HepG2 (cell line): ENCODE data around the gene CDK13. TPM values are rescaled to one million over a fixed set of nuclear protein-coding genes. Genes with fewer than 3 reads are reported as not detected.

Experiments
- ATAC-seq: fragments of 200-7000 bp; cut with Tn5 transposase; 3 replicates; pipeline ENCODE4 v1.9.1; 2020; ENCODE audit warnings: mild to moderate bottlenecking, moderate library complexity
- BruUV-seq: library from RNA; stranded (reverse); fragments of 400-500 nt; replicated peaks from 2 replicates; lab custom pipeline; 2021; lab: Mats Ljungman, UMichigan
- CTCF ChIA-PET: fragments of 300-600 bp; formaldehyde crosslinking; extraction: SDS; loops from one replicate; lab custom pipeline; 2021; ENCODE audit warnings: low total read pairs, inconsistent platforms, low intra/inter-chr PET ratio; lab: Yijun Ruan, JAX
- POLR2A ChIA-PET: fragments of 350-600 bp; sonication (Branson Sonifier 250); formaldehyde crosslinking; loops from one replicate; lab custom pipeline; 2020; ENCODE audit warnings: antibody characterized with exemption, inconsistent platforms; lab: Yijun Ruan, JAX
- DNase-seq: peaks from one replicate; pipeline ENCODE4 v3.0.0-alpha.2; 2015; ENCODE audit warnings: low spot score
- FAIRE-seq: peaks from 3 replicates; lab custom pipeline; 2011; peaks lifted over from hg19 to GRCh38; lab: Jason Lieb, UNC
- H2AFZ ChIP-seq: one replicate; pipeline ENCODE4 v1.6.1; 2011; ENCODE audit warnings: low read length, inconsistent platforms
- H3K27ac ChIP-seq: fragments of 300-600 bp; 3 replicates; pipeline ENCODE4 v1.8.0; 2011; ENCODE audit warnings: mixed run types, mild to moderate bottlenecking, mixed read lengths, low read length, inconsistent platforms; ENCODE audit not compliant: insufficient read depth; ENCODE audit errors: extremely low read length
- H3K27me3 ChIP-seq, 2 experiments: fragments of 200-600 bp in 1 of 2; 2 replicates in 1 of 2; 3 replicates in 1 of 2; pipeline versions ENCODE4 v1.6.0 to v1.8.0; 2011; ENCODE audit warnings: low read length in 2 of 2, mild to moderate bottlenecking in 2 of 2, moderate library complexity in 2 of 2, inconsistent platforms in 1 of 2; ENCODE audit not compliant: insufficient read depth in 2 of 2, control insufficient read depth in 1 of 2
- H3K36me3 ChIP-seq, 2 experiments: fragments of 200-600 bp in 1 of 2; replicated peaks in 1 of 2; 2 replicates in 1 of 2; 3 replicates in 1 of 2; pipeline versions ENCODE4 v1.5.1 to v1.8.0; 2011; ENCODE audit warnings: low read length in 2 of 2, inconsistent platforms in 1 of 2; ENCODE audit not compliant: insufficient read depth in 2 of 2, control insufficient read depth in 1 of 2
- H3K4me1 ChIP-seq: 2 replicates; pipeline ENCODE4 v1.5.1; 2012; ENCODE audit warnings: low read length, inconsistent platforms; ENCODE audit not compliant: insufficient read depth
- H3K4me2 ChIP-seq: 2 replicates; pipeline ENCODE4 v1.6.0; 2011; ENCODE audit warnings: low read depth, low read length, inconsistent platforms
- H3K4me3 ChIP-seq, 3 experiments: fragments of 200-600 bp in 1 of 3; sonication (generic), shearing (Covaris generic) in 1 of 3; replicated peaks in 1 of 3; 2 replicates each; pipeline ENCODE4 v1.5.1; 2011 to 2016; ENCODE audit warnings: low read length in 3 of 3, inconsistent platforms in 2 of 3, low read depth in 2 of 3, mild to moderate bottlenecking in 2 of 3, control low read depth in 1 of 3, mixed read lengths in 1 of 3; ENCODE audit not compliant: insufficient read depth in 1 of 3
- H3K79me2 ChIP-seq: one replicate; pipeline ENCODE4 v1.6.1; 2011; ENCODE audit warnings: low read length, inconsistent platforms; ENCODE audit not compliant: insufficient read depth
- H3K9ac ChIP-seq: 2 replicates; pipeline ENCODE4 v1.6.0; 2011; ENCODE audit warnings: mild to moderate bottlenecking, low read depth, low read length, inconsistent platforms; ENCODE audit not compliant: insufficient read depth
- H3K9me3 ChIP-seq: 2 replicates; pipeline ENCODE4 v1.5.1; 2012; ENCODE audit warnings: mild to moderate bottlenecking, low read length
- H4K20me1 ChIP-seq: 2 replicates; pipeline ENCODE4 v1.6.0; 2011; ENCODE audit warnings: inconsistent platforms, mild to moderate bottlenecking, low read length, moderate library complexity; ENCODE audit not compliant: insufficient read depth
- FOXP1 ChIP-seq, 2 experiments: fragments of 450-650 bp in 1 of 2; IDR thresholded peaks; 2 replicates each; pipeline ENCODE4 v1.6.1; 2017 to 2018; ENCODE audit warnings: antibody characterized with exemption in 1 of 2
- GATAD2A ChIP-seq: IDR thresholded peaks from 2 replicates; pipeline ENCODE4 v1.6.1; 2016
- ISL2 ChIP-seq: sonication (generic); formaldehyde crosslinking; IDR thresholded peaks from 2 replicates; pipeline ENCODE4 v1.5.0; 2020; ENCODE audit warnings: missing genetic modification reagents
- PTBP1 ChIP-seq: fragments of 200-400 bp; formaldehyde crosslinking; IDR thresholded peaks from 2 replicates; pipeline ENCODE4 v1.6.1; 2018; ENCODE audit warnings: low read length, low read depth; ENCODE audit not compliant: poor library complexity, severe bottlenecking
- SAP130 ChIP-seq: IDR thresholded peaks from 2 replicates; pipeline ENCODE4 v1.6.1; 2016; ENCODE audit warnings: low read depth
- SOX13 ChIP-seq, 3 experiments: fragments of 450-650 bp in 1 of 3; sonication (generic) in 1 of 3; formaldehyde crosslinking in 1 of 3; IDR thresholded peaks in 2 of 3; conservative IDR thresholded peaks in 1 of 3; 2 replicates each; pipeline versions ENCODE4 v1.5.0 to v1.6.1; 2016 to 2020; ENCODE audit warnings: antibody characterized with exemption in 1 of 3, mild to moderate bottlenecking in 1 of 3, missing compliant biosample characterization in 1 of 3, missing genetic modification reagents in 1 of 3, moderate library complexity in 1 of 3
- SRSF9 ChIP-seq: fragments of 200-400 bp; formaldehyde crosslinking; IDR thresholded peaks from 2 replicates; pipeline ENCODE4 v1.6.1; 2018; ENCODE audit warnings: borderline replicate concordance, mild to moderate bottlenecking, low read depth, low read length; ENCODE audit not compliant: insufficient read depth, poor library complexity, severe bottlenecking
- TCF7 ChIP-seq: sonication (generic); IDR thresholded peaks from 2 replicates; pipeline ENCODE4 v1.6.1; 2016; ENCODE audit warnings: antibody characterized with exemption, low read depth
- ZMAT3 ChIP-seq: sonication (generic); formaldehyde crosslinking; conservative IDR thresholded peaks from 2 replicates; pipeline ENCODE4 v1.7.0; 2021; ENCODE audit warnings: missing genetic modification reagents
- ZNF143 ChIP-seq: sonication (generic); formaldehyde crosslinking; IDR thresholded peaks from 2 replicates; pipeline ENCODE4 v1.4.0; 2020; ENCODE audit warnings: missing genetic modification reagents
- ZNF263 ChIP-seq: sonication (generic); formaldehyde crosslinking; IDR thresholded peaks from 2 replicates; pipeline ENCODE4 v1.4.0; 2020; ENCODE audit warnings: missing genetic modification reagents
- ZNF850 ChIP-seq: sonication (generic); formaldehyde crosslinking; conservative IDR thresholded peaks from 2 replicates; pipeline ENCODE4 v1.9.0; 2021; ENCODE audit warnings: mild to moderate bottlenecking, missing genetic modification reagents
- in situ Hi-C: cut with HindIII; loops from 2 replicates; pipeline ENCODE4 v1.10.0; 2017; ENCODE audit warnings: low pct_unique_long_range_greater_than_20kb; ENCODE audit not compliant: extremely low pct_ligation_motif_present
- intact Hi-C: fragments of 100-400 bp; cut with micrococcal nuclease; formaldehyde crosslinking; loops from one replicate; pipeline ENCODE4 v1.10.0; 2022; ENCODE audit not compliant: unreplicated experiment
- polyA plus RNA-seq, 8 experiments: library from polyadenylated mRNA; depleted of rRNA in 3 of 8; stranded (reverse) in 7 of 8; unstranded in 1 of 8; fragments of >200 nt; fragmentation: Illumina TruSeq in 4 of 8; extraction: Trizol in 4 of 8; gene quantifications; 2 replicates each; pipeline versions ENCODE4 v1.2.1 to v1.2.3, GENCODE V29; 2011 to 2016; ENCODE audit warnings: low read depth in 4 of 8, missing spikeins in 1 of 8, mixed read lengths in 1 of 8; ENCODE audit not compliant: insufficient read depth in 1 of 8
- total RNA-seq, 5 experiments: library from RNA; depleted of rRNA; stranded (reverse); fragments of >200 nt; fragmentation: Illumina TruSeq; extraction: Trizol; gene quantifications; 2 replicates each; pipeline ENCODE4 v1.2.3, GENCODE V29; 2016; ENCODE audit warnings: low read depth in 1 of 5
- TF ChIP-seq, protein P1 (sequence below): sonication (generic); formaldehyde crosslinking; conservative IDR thresholded peaks from 2 replicates; pipeline ENCODE4 v1.4.0; 2020; ENCODE audit warnings: mild to moderate bottlenecking, missing genetic modification reagents, moderate library complexity
- TF ChIP-seq, protein P2 (sequence below): sonication (generic); formaldehyde crosslinking; IDR thresholded peaks from 2 replicates; pipeline ENCODE4 v1.4.0; 2020; ENCODE audit warnings: missing genetic modification reagents
- TF ChIP-seq, protein P3 (sequence below): sonication (generic); formaldehyde crosslinking; IDR thresholded peaks from 2 replicates; pipeline ENCODE4 v1.4.0; 2020; ENCODE audit warnings: missing genetic modification reagents, mild to moderate bottlenecking, borderline replicate concordance
- TF ChIP-seq, protein P4 (sequence below): sonication (generic); formaldehyde crosslinking; IDR thresholded peaks from 2 replicates; pipeline ENCODE4 v1.4.0; 2020; ENCODE audit warnings: missing genetic modification reagents

Gene CDK13
- total and polyA plus RNA-seq, 2 of the 13 experiments (the other 11 are each of a cell fraction or from before 2014, with no cell fraction given) = 21.0 to 40.9 TPM

GRCh38 chr7:40098810-40099209 lies 148.8 kb downstream of the CDK13 start:
- ATAC-seq (no peak), FAIRE-seq (no peak), DNase-seq (peak; percentile 19)
- no peaks in the 10 kb centered on the region for H3K27me3 ChIP-seq
- intact Hi-C loops = no loop called here
- ChIA-PET POLR2A (no interaction called here), CTCF (no interaction called here)
- H3K79me2 ChIP-seq = no peaks in the 10 kb centered on the region
- H2AFZ ChIP-seq = no peak overlapping the region
- H3K9me3 ChIP-seq = no peaks in the 10 kb centered on the region
- in situ Hi-C loops = no loop called here
- H3K9ac ChIP-seq = no peak overlapping the region
- H3K4me2 ChIP-seq = 0 out of 2 replicates have a peak overlapping the region, but pooled peaks have one; percentile 10
- H3K4me1 ChIP-seq = peaks cover 59% of the 10 kb centered on the region
- peak overlapping the region in 1 of 3 experiments; percentile 1; a peak in 1 of 6 replicates for H3K4me3 ChIP-seq
- H4K20me1 ChIP-seq = no peaks in the 10 kb centered on the region
- peak overlapping the region; percentile 62 for H3K27ac ChIP-seq
- BruUV-seq = no TSS peak
- peaks cover 4 to 13% of the 10 kb centered on the region in 2 experiments for H3K36me3 ChIP-seq
- TF ChIP-seq, protein P1, sequence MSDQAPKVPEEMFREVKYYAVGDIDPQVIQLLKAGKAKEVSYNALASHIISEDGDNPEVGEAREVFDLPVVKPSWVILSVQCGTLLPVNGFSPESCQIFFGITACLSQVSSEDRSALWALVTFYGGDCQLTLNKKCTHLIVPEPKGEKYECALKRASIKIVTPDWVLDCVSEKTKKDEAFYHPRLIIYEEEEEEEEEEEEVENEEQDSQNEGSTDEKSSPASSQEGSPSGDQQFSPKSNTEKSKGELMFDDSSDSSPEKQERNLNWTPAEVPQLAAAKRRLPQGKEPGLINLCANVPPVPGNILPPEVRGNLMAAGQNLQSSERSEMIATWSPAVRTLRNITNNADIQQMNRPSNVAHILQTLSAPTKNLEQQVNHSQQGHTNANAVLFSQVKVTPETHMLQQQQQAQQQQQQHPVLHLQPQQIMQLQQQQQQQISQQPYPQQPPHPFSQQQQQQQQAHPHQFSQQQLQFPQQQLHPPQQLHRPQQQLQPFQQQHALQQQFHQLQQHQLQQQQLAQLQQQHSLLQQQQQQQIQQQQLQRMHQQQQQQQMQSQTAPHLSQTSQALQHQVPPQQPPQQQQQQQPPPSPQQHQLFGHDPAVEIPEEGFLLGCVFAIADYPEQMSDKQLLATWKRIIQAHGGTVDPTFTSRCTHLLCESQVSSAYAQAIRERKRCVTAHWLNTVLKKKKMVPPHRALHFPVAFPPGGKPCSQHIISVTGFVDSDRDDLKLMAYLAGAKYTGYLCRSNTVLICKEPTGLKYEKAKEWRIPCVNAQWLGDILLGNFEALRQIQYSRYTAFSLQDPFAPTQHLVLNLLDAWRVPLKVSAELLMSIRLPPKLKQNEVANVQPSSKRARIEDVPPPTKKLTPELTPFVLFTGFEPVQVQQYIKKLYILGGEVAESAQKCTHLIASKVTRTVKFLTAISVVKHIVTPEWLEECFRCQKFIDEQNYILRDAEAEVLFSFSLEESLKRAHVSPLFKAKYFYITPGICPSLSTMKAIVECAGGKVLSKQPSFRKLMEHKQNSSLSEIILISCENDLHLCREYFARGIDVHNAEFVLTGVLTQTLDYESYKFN (CRISPR knock-in tag) = peak; percentile 61
- TF ChIP-seq SOX13 (IDR thresholded peaks at IDR 0.05) = no peak
- peak in 1 of 2 experiments; percentile 36; a peak in 1 of 4 replicates for TF ChIP-seq SOX13 (CRISPR knock-in tag; conservative IDR thresholded peaks at IDR 0.05 in 1 of 2, IDR thresholded peaks at IDR 0.05 in 1 of 2)
- peak; percentile 73; the same call in 1 of the 2 replicates for TF ChIP-seq ISL2 (CRISPR knock-in tag)
- TF ChIP-seq FOXP1 (IDR thresholded peaks at IDR 0.05) = no peak
- peak; percentile 49; the same call in 1 of the 2 replicates for TF ChIP-seq FOXP1 (CRISPR knock-in tag; IDR thresholded peaks at IDR 0.05)
- TF ChIP-seq PTBP1 = no peak
- no peak for TF ChIP-seq ZNF263 (CRISPR knock-in tag)
- TF ChIP-seq TCF7 = peak; percentile 64; the same call in 1 of the 2 replicates
- TF ChIP-seq GATAD2A (CRISPR knock-in tag) = 0 out of 2 replicates have a peak, but pooled peaks have one; percentile 42
- TF ChIP-seq, protein P2, sequence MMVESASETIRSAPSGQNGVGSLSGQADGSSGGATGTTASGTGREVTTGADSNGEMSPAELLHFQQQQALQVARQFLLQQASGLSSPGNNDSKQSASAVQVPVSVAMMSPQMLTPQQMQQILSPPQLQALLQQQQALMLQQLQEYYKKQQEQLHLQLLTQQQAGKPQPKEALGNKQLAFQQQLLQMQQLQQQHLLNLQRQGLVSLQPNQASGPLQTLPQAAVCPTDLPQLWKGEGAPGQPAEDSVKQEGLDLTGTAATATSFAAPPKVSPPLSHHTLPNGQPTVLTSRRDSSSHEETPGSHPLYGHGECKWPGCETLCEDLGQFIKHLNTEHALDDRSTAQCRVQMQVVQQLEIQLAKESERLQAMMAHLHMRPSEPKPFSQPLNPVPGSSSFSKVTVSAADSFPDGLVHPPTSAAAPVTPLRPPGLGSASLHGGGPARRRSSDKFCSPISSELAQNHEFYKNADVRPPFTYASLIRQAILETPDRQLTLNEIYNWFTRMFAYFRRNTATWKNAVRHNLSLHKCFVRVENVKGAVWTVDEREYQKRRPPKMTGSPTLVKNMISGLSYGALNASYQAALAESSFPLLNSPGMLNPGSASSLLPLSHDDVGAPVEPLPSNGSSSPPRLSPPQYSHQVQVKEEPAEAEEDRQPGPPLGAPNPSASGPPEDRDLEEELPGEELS = peak; percentile 21; the same call in 1 of the 2 replicates
- TF ChIP-seq SAP130 (CRISPR knock-in tag) = no peak
- TF ChIP-seq ZNF850 = no peak
- TF ChIP-seq SRSF9 = no peak
- no peak for TF ChIP-seq ZMAT3
- TF ChIP-seq, protein P3, sequence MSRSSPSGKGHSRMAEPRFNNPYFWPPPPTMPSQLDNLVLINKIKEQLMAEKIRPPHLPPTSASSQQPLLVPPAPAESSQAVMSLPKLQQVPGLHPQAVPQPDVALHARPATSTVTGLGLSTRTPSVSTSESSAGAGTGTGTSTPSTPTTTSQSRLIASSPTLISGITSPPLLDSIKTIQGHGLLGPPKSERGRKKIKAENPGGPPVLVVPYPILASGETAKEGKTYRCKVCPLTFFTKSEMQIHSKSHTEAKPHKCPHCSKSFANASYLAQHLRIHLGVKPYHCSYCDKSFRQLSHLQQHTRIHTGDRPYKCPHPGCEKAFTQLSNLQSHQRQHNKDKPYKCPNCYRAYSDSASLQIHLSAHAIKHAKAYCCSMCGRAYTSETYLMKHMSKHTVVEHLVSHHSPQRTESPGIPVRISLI (CRISPR knock-in tag) = peak; percentile 73; the same call in 1 of the 2 replicates
- TF ChIP-seq, protein P4, sequence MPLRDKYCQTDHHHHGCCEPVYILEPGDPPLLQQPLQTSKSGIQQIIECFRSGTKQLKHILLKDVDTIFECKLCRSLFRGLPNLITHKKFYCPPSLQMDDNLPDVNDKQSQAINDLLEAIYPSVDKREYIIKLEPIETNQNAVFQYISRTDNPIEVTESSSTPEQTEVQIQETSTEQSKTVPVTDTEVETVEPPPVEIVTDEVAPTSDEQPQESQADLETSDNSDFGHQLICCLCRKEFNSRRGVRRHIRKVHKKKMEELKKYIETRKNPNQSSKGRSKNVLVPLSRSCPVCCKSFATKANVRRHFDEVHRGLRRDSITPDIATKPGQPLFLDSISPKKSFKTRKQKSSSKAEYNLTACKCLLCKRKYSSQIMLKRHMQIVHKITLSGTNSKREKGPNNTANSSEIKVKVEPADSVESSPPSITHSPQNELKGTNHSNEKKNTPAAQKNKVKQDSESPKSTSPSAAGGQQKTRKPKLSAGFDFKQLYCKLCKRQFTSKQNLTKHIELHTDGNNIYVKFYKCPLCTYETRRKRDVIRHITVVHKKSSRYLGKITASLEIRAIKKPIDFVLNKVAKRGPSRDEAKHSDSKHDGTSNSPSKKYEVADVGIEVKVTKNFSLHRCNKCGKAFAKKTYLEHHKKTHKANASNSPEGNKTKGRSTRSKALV (CRISPR knock-in tag) = no peak
- TF ChIP-seq ZNF143 = no peak
